Retinal pigment epithelial cell (primary cell): ENCODE measurements around the gene LLPH.

ENCODE experiments used
- DNase-seq: peaks from one replicate; pipeline ENCODE4 v3.0.0-alpha.2; 2010; ENCODE audit warnings: low read depth
- H3K4me3 ChIP-seq: 2 replicates; pipeline ENCODE4 v1.5.1; 2011; ENCODE audit warnings: mild to moderate bottlenecking, low read length, control low read depth, moderate library complexity
- CTCF ChIP-seq: conservative IDR thresholded peaks from 2 replicates; pipeline ENCODE4 v1.5.1; 2011; ENCODE audit warnings: low read depth, low read length, control low read depth, inconsistent platforms

LLPH gene

GRCh38 chr12:66113471-66113870 lies 17.1 kb downstream of the LLPH start:
- no peak overlapping the region for H3K4me3 ChIP-seq
- DNase-seq, result no peak
- no peak for TF ChIP-seq CTCF

- no peak for DNase-seq
- no peak overlapping the region for H3K4me3 ChIP-seq
- TF ChIP-seq CTCF, result no peak
Measured at GRCh38 chr12:66111605-66112004, 18.9 kb downstream of the LLPH start.

GRCh38 chr12:66109056-66109455 lies 21.5 kb downstream of the LLPH start:
- no peak overlapping the region for H3K4me3 ChIP-seq
- TF ChIP-seq CTCF, result no peak
- no peak for DNase-seq

- H3K4me3 ChIP-seq, result no peak overlapping the region
- no peak for TF ChIP-seq CTCF
- DNase-seq, result no peak
Measured at GRCh38 chr12:66108386-66108785, 22.2 kb downstream of the LLPH start.

- peak; percentile 46 for DNase-seq
- peak; percentile 76 for TF ChIP-seq CTCF
- H3K4me3 ChIP-seq, result no peak overlapping the region
Measured at GRCh38 chr12:66107451-66107915, 23.1 kb downstream of the LLPH start.

- TF ChIP-seq CTCF, result peak; percentile 23
- no peak for DNase-seq
- H3K4me3 ChIP-seq, result no peak overlapping the region
Measured at GRCh38 chr12:66103016-66103913, 27.3 kb downstream of the LLPH start.
